ENCODE data around the gene KIF5B.
"Not testable (repeated sequence)": the region's sequence is repeated elsewhere in the genome, so short reads cannot be mapped to it uniquely, and the experiment has no call there.

Gene KIF5B

DNA sequence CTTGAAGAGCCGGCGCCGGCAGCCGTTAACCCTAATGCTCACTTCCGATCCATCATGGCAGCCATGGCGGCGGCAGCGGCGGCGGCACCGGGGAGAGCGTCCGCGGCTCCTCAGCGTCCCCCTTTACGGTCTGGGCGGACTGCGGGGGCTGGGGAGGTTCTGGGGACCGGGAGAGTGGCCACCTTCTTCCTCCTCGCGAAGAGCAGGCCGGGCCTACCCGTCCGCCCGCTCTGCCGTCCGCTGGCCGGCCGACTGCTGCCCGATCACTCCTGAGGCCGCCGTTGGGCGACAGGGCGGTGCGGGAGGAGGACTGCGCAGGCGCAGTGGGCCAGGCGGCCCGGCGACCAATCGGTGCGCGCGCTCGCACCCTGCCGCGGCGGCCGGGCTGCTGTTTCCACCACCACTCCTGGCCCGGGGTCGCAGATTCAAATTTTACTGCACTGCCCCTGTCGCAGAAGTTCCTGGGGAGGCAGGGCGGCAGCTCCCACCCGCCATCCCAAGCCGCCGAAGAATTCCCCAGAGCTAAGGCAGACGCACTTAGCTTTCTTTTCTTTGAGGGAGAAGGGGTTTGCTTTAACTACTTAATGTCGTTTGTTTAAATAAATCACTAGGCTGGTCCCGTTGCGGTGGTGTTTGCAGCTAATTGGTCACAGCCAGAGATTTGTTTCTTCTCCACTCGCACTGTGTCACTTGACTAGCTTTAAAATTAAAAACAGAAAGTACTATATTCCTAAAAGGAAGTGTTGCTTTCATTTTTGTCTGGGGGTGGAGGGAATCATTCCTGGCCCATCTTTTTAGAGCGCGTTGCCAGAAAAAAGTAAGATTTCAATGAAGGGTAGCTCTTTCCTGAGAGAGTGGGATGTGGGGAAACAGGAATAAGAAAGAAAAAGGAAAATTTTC lies at the start of gene KIF5B:
TSS of gene KIF5B (minus strand) at position 290 of the 900 bp plus-strand sequence. CDS start 452 bp downstream, outside the sequence.
- peak; percentile 68 to 80 (median 77) for DNase-seq

DNA sequence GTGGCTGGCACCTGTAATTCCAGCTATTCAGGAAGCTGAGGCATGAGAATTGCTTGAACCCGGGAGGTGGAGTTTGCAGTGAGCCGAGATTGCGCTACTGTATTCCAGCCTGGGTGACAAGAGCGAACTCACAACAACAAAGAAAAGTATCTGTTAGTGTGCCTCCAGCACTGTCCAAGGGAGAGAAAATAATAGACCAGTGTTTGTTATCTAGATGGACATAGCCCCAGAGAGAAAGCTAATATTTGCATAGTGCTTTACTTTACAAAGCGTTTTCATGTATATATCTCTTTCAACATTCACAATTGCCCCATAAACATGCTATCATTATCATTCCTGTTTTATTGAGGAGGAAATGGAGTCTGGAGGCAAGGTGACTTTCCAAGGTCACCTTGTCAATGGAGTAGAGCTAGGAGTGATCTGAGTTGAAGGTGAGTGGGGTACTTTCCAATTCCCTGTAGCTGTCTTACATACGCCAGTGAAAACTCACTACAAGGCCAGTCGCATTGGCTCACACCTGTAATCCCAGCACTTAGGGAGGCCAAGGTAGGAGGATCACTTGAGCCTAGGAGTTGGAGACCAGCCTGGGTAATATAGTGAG lies 49.7 kb upstream of the KIF5B start:
- DNase-seq = no peak

DNA sequence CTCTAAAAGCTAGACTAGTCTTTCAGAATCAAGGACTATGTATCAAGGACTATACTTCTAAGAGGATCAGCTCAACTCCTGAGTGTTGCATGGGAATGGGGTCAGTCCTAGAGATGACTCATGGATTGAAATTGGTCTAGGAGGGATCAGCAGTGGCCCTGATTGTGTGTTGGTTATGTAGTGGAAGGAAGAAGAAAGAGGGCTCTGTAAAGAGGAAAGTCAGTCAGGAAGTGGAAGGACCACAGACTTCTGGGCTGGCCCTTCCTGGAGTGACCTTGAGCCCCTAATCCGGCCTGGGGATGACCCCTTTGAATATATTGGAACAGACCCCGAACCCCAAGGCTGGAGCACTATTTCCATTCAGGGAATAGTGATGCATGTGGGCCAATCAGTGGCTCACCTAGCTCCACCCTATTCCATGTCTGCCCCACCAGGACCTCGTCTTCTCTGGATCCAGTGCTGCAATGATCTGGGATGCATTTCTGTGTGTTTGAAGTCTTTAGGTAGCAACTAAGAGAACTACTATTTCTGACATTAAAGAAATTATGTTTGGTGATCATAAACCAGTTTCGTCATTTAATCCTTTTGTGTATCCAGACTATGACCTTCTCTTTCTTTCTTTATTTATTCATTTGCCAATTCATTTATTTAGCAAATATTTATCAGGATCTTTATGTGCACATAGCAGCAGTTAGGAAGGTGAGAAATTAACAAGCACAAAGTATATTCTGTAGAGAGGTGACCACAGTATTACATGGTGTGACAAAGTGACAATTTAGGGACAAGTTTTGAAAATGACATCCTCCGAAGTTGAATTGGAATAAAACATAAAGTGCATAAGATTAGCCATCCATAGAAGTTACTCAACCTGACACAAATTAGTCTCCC lies 48.6 kb upstream of the KIF5B start:
- DNase-seq = no peak

DNA sequence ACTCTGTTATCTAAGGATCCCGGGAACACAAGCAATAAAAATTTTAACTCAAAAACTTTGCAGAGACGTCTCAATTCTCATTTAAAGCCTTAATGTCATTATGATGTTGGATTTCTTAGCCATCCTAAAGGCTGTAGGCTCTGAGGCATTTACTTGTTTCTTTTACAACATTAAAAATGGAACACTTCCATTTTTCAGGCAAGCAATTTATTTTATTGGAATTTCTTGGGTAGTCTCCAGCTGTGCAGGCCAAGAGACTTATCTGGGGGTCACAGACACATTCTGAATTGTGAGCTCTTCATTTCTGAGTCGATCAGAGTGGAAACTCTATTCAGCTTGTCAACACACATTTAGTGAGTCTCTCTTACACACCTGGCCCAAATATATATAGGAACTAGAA lies 48.0 kb upstream of the KIF5B start:
- no peak for DNase-seq

DNA sequence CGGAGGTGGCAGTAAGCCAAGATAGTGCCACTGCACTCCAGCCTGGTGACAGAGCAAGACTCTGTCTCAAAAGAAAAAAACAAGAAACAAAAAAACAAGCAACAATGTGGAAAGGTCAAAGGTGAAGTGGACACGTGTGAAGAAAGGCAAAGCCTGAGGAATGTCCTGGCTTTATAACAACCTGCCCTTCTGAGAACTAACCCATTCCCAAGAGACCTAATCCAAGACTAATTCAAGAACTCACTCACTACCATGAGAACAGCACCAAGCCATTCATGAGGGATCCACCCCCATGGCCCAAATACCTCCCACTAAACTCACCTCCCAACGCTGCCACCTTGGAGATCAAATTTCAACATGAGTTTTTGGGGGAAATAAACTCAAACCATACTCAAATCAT lies 47.5 kb upstream of the KIF5B start:
- DNase-seq = no peak

DNA sequence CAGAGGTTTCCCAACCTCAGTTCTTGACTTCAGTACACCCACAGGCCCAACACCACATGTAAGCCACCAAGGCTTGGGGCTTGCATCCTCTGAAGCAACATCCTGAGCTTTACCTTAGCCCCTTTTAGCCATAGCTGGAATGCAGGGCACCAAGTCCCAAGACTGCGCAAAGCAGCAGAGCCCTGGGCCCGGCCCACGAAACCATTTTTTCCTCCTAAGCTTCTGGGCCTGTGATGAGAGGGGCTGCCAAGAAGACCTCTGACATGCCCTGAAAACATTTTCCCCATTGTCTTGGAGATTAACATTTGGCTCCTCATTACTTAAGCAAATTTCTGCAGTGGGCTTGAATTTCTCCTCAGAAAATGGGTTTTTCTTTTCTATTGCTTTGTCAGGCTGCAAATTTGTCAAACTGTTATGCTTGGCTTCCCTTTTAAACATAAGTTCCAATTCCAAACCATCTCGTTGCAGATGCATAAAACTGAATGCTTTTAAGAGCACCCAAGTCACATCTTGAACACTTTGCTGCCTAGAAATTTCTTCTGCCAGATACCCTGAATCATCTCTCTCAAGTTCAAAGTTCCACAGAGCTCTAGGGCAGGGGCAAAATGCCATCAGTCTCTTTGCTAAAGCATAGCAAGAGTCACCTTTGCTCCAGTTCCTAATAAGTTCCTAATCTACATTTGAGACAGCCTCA lies 42.5 kb upstream of the KIF5B start:
- DNase-seq = not testable (repeated sequence)

DNA sequence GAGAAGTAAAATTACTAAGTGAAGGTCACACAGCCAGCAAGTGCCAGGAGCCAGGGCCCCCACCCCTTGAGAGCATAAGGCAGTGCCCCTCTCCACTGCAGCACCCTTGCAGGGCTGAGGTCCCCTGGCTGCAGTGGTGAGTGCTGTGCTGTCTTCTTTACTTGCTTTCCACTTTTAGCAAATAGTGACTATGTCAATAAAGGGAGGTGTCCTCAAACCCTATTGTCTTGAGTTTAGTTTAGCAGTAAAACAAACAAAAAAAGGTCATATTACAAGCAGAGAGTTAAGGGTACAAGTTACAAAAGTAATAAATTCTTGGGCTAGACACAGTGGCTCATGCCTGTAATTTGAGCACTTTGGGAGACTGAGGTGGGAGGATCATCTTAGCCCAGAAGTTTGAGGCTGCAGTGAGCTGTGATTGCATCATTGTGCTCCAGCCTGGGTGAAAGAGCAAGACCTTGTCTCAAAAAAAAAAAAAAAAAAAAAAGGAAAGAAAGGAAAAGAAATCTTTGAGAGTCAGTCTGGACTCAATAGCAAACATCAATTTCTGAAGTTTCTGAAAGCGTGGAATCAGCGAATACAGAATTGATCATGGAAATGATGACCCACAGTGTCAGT lies 39.0 kb upstream of the KIF5B start:
- no peak for DNase-seq

DNA sequence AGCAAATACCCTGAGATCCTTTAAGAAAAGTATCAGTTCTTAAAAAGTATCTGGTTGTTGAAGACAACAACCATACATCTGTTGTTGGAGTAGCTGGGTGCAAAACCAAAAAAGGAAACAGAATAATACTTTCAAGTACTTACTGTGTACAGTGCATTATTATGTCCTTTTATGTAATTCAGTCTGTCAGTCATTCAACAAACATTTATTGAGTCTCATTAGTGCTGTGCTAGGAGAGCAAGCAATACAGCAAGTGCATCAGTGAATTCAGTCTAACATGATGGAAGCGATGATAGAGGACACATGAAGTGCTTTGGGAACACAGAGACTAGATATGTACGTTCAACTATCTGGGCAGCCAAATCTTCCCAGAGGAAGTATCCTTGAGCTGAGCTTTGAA lies 37.4 kb upstream of the KIF5B start:
- no peak for DNase-seq

DNA sequence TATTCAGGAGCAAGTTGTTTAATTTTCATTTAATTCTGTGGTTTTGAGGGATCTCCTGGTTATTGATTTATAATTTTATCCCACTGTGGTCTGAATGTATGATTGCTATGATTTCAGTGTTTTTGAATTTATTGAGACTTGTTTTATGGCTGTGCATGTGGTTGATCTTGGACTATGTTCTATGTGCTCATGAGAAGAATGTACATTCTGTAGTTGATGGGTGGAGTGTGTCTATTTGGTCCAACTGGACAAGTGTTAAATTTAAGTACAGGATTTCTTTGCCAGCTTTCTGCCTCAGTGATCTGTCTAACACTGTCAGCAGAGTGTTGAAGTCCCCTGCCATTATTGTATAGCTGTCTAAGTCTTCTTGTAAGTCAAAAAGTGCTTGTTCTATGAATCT lies 34.8 kb upstream of the KIF5B start:
- DNase-seq = no peak

DNA sequence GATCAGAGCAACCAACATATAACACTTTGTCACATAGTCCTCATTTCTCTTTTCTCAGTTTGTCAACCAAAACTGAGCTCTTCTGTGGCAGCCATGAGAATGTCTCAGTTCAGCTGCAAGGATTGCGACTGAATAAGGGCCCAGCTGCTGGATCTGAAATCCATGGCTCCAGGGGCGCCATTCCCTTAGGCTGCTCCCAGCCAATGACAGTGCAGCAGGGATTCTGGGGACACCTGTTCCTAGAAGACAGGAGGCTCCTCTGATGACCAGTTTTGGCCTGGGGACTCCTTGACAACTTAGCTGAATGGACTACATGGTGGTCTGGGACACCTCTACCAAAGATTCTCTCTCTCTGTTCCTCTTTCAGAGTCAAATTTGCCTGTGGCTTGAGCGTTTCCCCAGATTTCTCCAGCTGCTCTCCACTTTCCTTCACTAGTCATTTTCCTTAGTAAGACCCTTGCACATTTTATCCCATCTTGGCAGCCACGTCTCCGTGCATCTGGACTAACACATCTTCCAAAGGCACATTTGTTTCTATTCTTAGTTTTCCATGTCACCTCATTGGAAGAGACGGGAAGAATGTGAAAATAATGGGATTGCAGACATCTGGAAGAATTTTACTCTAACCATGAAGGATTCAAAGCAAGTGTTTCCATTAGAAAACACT lies 28.1 kb upstream of the KIF5B start:
- DNase-seq = no peak

DNA sequence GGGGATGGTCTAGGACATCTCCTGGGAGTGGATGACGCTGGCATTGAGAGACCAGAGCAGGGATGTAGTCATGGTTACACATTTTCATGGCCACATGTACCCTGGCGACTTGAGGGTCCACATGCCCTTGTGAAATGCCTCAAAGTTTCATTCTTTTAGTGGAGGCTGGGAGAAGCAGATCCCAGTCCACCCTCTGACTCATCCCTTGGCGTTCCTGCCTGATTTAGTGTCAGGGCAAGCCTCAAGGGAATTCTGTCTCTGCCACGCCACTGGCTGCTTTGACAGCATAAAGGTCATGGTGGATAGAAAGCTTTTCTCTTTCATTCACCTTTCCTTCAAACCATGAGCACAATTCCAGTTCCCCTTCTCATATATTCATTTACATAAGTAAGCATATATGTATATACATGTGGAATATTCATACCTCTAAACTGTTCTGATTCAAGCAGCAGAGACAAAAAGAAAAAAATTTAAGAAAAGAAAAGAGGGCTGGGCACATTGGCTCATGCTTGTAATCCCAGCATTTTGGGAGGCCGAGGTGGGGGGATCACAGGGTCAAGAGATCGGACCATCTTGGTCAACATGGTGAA lies 21.8 kb upstream of the KIF5B start:
- DNase-seq = no peak

DNA sequence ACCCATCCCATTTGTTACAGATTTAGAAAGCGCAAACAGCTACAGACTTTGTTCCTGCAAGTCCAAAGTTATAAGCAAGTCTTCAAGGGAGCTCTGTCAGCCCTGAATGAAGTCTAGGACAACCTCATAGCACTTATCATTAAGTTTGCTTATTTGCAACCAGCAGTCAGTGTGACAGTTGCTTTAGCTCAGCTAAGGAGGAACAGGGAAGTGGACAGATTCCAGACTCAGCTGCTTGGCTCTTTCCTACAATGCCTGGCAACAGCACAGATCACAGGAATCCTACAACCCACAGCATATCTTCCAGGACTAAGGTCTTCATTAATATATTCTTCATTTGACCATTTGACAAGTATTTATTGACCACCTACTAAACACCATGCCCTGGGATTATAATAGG lies 17.4 kb upstream of the KIF5B start:
- DNase-seq = no peak

DNA sequence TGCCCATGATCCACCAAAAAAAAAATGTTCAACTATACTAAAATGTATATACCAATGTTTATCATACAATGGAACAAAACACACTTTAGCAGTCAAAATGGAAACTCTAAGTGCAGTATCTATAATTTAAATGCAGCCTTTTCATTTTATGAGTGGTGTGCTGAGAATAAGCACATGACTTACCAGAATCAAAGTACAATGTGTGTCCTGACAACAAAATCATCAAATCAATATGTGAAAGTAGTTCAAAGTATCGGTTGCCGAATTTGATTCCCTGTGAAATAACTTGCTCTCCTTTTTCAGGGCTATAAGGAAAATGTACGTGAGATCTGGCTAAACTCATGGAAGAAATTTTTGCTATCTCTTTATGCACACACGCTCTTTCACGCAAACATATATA lies 16.9 kb upstream of the KIF5B start:
- no peak for DNase-seq

DNA sequence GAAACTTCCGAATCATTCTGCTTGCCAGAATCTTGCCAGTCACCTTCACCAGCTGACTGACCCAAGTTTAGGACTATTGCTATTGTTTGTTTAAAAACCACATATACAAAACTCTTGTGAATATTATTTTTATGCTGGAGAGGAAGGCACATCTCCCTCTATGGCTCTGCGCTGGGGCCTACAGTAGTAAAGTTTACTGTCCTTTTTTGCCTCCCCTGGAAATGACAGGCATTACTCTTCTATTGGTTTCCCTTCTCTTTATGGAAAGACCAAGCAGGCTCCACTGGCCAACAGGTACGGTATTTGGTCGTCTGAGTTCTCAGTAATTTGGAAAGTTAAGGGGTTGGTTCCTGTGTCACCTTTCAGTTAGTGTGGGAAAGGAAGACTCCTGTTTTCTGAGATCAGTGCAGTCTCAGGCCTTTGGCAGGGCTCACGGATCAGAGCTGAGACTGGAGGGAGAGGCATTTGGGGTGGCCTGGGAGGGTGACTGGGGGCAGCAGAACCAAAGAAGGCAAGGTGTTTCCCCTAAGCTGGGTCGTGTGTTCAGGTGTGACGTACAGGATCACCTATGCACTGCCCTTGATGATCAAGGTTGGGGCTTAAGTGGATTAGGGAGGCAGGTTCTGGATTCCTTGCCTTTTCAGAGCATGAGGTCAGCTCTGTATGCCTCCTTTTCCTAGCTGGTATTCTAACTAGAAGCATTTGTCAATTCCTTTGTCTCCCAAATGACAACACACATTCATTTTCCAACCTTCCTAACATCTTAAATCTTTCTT lies 16.0 kb upstream of the KIF5B start:
- no peak for DNase-seq

DNA sequence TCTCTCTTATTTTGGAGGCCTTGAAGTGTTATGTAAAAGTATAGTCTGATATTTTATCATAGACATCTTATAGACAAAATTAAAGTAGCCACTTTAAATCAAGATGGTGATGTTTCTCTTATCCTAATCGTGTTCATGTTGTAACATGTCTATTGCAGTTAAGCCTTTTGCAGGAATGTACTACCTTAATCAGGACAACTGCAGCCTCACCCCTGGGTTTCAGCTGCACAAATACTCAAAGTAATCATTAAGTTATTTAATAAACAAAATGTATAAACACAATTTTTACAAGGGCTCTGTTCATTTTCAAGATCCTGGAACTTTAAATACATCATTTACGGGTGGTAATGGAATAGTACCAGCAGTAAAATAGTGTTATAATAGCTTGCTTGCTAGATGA lies 14.4 kb upstream of the KIF5B start:
- DNase-seq = no peak

DNA sequence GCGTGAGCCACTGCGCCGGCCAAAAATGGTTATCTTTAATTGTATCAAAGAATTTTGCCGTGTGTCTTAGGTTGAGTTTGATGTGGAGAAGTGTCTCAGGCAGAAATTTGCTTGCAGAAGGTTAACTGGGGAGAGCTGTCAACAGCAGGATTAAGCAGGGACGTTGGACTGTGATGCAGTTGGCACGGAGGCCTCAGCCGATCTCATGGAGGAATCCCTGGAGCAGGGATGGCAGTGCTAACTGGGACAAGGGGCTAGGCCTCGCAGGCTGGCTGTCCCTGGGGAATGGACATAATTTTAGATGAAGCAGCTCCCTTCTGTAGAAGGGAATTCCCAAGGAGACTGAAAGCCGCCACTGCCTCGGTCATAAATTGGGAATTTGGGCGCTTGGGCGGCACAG lies 12.3 kb upstream of the KIF5B start:
- no peak for DNase-seq

DNA sequence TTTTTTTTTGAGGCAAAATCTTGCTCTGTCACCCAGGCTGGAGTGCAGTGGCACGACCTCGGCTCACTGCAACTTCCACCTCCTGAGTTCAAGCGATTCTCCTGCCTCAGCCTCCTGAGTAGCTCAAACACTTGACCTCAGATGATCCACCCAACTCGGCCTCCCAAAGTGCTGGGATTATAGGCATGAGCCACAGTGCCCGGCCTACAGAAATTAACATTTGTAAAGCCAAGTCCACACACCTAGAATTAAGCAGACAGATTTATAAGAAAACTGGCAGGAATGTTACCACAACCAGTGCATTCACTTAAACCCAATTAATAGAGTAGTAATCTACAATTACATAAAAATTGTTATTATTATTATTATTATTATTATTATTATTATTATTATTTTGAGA lies 11.7 kb upstream of the KIF5B start:
- DNase-seq = not testable (repeated sequence)

DNA sequence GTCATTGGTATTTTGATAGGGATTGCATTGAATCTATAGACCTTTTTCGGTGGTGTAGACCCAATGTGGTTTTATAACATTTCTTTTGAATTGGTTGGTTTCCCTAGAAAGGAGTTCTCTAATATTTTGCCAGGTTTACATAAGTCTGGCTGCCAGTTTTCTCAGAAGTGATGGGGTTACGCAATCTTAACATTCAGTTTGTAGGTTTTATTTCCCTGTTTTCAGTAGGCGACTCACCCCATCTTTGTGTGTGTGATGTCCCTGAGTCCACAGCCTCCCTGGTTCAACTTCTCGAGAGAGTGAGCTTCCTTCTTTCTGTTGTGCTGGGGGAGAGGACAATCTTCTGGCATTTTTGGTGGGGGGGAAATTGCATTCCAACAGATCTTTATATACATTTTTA lies 9.6 kb upstream of the KIF5B start:
- DNase-seq = no peak

DNA sequence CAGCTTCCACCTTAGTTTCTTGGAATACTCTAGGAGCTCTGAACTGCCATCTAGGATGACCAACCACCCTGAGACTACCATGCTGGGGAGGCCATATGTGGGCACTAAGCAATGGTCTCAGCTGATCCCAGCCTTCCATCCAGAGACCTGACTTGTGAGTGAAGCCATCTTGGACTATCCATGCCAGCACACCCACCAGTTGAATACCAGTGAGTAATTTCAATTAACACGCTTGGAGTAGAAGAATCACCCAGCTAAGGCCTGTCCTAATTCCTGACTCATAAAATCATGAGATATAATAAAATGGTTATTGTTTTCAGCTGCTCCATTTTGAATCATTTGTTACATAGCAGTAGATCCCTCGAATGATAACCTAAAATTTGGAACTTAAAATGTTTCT lies 5.2 kb upstream of the KIF5B start:
- no peak for DNase-seq

DNA sequence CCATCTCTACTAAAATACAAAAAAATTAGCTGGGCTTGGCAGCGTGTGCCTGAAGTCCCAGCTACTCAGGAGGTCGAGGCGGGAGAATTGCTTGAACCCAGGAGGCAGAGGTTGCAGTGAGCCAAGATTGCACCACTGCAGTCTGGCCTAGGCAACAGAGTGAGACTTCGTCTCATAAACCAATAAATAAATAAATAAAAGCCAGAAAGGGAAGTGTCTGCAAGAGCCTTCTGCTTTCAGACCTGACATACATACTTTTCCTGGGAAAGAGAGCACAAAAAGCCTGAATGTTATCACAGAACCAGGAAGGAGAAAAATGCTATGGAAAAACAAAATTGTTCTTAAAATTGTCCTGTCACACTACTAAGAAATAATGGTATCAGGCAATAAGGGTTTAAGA lies 4.1 kb upstream of the KIF5B start:
- no peak for DNase-seq

DNA sequence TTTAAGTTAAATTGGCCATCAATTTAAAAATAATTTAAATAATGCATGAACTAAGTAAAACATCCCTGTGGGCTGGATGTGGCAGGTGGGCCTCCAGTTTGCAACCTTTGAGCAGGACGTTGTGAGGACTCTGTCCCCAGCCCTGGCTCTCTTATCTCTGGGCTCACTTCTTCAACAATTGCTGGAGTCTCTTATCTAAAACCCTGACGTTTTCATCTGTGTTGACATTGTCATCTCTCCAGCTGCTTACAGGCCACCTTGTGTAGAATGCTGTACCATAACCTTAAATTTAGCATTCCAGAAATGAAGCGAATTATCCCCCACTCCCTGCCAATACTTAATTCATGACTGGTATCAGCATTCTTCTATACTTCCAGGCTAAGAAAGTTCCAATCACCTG lies 3.2 kb upstream of the KIF5B start:
- no peak for DNase-seq
